Measurements from ENCODE around the gene IL18RAP. TPM values are rescaled to one million over a fixed set of nuclear protein-coding genes. Genes with fewer than 3 reads are reported as not detected.

IL18RAP gene
- not detected in 2 replicates for total RNA-seq (ENCODE audit: low replicate concordance)

DNA sequence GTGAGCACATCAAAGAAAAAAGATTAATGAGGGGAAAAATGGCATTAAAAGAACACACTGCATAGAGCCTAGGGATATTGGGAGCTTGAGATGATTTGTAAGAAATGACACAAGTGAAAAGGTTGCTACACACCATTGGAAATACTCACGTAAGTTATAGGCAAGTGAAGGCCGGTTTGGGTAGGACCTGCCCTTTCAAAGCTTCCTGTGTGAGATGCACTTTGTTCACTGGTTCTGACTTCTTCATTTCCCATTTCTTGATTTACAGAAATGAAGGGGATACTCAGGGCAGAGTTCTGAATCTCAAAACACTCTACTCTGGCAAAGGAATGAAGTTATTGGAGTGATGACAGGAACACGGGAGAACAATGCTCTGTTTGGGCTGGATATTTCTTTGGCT, at the start of gene IL18RAP:
Gene IL18RAP, plus strand, starts transcription at position 251 of the 400 bp plus-strand sequence. Its CDS starts 118 bp downstream, at position 369.
- Histone ChIP-seq H3K79me2 (ENCODE audit: low read depth) (no peaks in the 10 kb centered on the region), H3K4me1 (no peaks in the 10 kb centered on the region), H3F3A (ENCODE audit: low read depth) (no peaks in the 10 kb centered on the region), H3K9me3 (ENCODE audit: low read depth) (no peaks in the 10 kb centered on the region), H3K9ac (no peak within 1 kb of the TSS), H3K4me2 (no peak within 1 kb of the TSS), H3K27me3 (no peaks in the 10 kb centered on the region), H4K20me1 (ENCODE audit: low read depth) (no peaks in the 10 kb centered on the region), H3K36me3 (no peaks in the 10 kb centered on the region), H3K4me3 (no peak within 1 kb of the TSS), H2AFZ (replicated peaks) (no peak within 1 kb of the TSS), H3K27ac (no peak within 1 kb of the TSS)
- no peaks in the 10 kb centered on the region for H3K9me3 Mint-ChIP-seq
- H3K36me3 Mint-ChIP-seq, result no peaks in the 10 kb centered on the region
- TF ChIP-seq EZH2 (IDR thresholded peaks at IDR 0.05) (no peak), EZH2phosphoT487 (IDR thresholded peaks at IDR 0.05) (no peak)
- TF ChIP-seq, protein P1, sequence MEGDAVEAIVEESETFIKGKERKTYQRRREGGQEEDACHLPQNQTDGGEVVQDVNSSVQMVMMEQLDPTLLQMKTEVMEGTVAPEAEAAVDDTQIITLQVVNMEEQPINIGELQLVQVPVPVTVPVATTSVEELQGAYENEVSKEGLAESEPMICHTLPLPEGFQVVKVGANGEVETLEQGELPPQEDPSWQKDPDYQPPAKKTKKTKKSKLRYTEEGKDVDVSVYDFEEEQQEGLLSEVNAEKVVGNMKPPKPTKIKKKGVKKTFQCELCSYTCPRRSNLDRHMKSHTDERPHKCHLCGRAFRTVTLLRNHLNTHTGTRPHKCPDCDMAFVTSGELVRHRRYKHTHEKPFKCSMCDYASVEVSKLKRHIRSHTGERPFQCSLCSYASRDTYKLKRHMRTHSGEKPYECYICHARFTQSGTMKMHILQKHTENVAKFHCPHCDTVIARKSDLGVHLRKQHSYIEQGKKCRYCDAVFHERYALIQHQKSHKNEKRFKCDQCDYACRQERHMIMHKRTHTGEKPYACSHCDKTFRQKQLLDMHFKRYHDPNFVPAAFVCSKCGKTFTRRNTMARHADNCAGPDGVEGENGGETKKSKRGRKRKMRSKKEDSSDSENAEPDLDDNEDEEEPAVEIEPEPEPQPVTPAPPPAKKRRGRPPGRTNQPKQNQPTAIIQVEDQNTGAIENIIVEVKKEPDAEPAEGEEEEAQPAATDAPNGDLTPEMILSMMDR (IDR thresholded peaks at IDR 0.05), result no peak
- H3K4me1 Mint-ChIP-seq, result no peaks in the 10 kb centered on the region
- H3K4me3 Mint-ChIP-seq, result no peak within 1 kb of the TSS
- H3K27me3 Mint-ChIP-seq (ENCODE audit: insufficient read depth, low read depth), result peaks cover 5% of the 10 kb centered on the region
- no peak for DNase-seq (ENCODE audit: low spot score)
- no peak within 1 kb of the TSS for H3K27ac Mint-ChIP-seq

DNA sequence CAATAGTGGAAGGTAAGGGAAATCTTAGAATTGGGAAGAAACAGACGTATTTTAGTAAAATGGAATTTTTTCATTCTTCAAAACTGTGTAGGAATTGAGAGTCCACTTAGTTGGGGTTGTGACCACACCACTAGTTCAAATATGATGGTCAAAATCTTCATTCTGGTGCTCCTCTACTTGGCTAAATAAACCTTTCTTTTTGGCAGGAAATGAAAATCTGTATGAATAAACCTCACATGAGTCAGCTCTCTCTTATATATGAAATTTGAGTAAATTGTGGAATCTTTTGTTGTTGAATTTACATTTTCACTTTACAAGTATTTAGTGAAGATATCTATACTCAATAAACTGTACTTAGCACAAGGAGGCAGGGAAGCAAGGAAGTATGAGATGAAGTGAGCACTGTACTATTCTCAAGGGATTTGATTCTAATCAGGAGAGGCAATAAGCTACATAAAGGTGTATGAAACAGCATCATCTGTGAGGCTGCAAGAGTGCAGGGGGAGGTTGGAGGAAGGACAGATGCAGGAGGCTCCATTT, 46.8 kb upstream of the IL18RAP start:
- Histone ChIP-seq H3K36me3 (no peaks in the 10 kb centered on the region), H3K27me3 (no peaks in the 10 kb centered on the region), H3K9me3 (ENCODE audit: low read depth) (no peaks in the 10 kb centered on the region), H2AFZ (replicated peaks) (no peak overlapping the region), H3K79me2 (ENCODE audit: low read depth) (no peaks in the 10 kb centered on the region), H3K4me1 (no peaks in the 10 kb centered on the region), H3K9ac (no peak overlapping the region), H3K4me2 (no peak overlapping the region), H4K20me1 (ENCODE audit: low read depth) (no peaks in the 10 kb centered on the region), H3F3A (ENCODE audit: low read depth) (no peaks in the 10 kb centered on the region), H3K27ac (no peak overlapping the region), H3K4me3 (no peak overlapping the region)
- TF ChIP-seq EZH2 (IDR thresholded peaks at IDR 0.05), result no peak
- no peak for TF ChIP-seq EZH2phosphoT487 (IDR thresholded peaks at IDR 0.05)
- TF ChIP-seq, protein P1 (IDR thresholded peaks at IDR 0.05), result no peak
- no peak overlapping the region for H3K4me3 Mint-ChIP-seq
- H3K36me3 Mint-ChIP-seq, result no peaks in the 10 kb centered on the region
- H3K4me1 Mint-ChIP-seq, result no peaks in the 10 kb centered on the region
- H3K27me3 Mint-ChIP-seq (ENCODE audit: insufficient read depth, low read depth), result peaks cover 4% of the 10 kb centered on the region
- no peak overlapping the region for H3K27ac Mint-ChIP-seq
- no peaks in the 10 kb centered on the region for H3K9me3 Mint-ChIP-seq
- DNase-seq (ENCODE audit: low spot score), result no peak

GRCh38 chr2:102383722-102384121, 39.2 kb upstream of the IL18RAP start:
- H3K9me3 ChIP-seq (ENCODE audit: low read depth), result peaks cover 8% of the 10 kb centered on the region
- Mint-ChIP-seq H3K27me3 (ENCODE audit: insufficient read depth, low read depth) (peaks cover 2% of the 10 kb centered on the region), H3K4me3 (no peak overlapping the region), H3K27ac (no peak overlapping the region), H3K4me1 (no peaks in the 10 kb centered on the region), H3K36me3 (no peaks in the 10 kb centered on the region), H3K9me3 (peaks cover 10% of the 10 kb centered on the region)
- H3K27ac ChIP-seq, result no peak overlapping the region
- H3K4me1 ChIP-seq, result no peaks in the 10 kb centered on the region
- no peak overlapping the region for H3K9ac ChIP-seq
- no peaks in the 10 kb centered on the region for H3K79me2 ChIP-seq (ENCODE audit: low read depth)
- no peaks in the 10 kb centered on the region for H3F3A ChIP-seq (ENCODE audit: low read depth)
- H2AFZ ChIP-seq (replicated peaks), result no peak overlapping the region
- H3K4me3 ChIP-seq, result no peak overlapping the region
- H3K27me3 ChIP-seq, result no peaks in the 10 kb centered on the region
- no peak overlapping the region for H3K4me2 ChIP-seq
- no peak for TF ChIP-seq EZH2phosphoT487 (IDR thresholded peaks at IDR 0.05)
- TF ChIP-seq EZH2 (IDR thresholded peaks at IDR 0.05), result no peak
- TF ChIP-seq, protein P1 (IDR thresholded peaks at IDR 0.05), result no peak
- H3K36me3 ChIP-seq, result no peaks in the 10 kb centered on the region
- no peaks in the 10 kb centered on the region for H4K20me1 ChIP-seq (ENCODE audit: low read depth)
- no peak for DNase-seq (ENCODE audit: low spot score)

Data from neural progenitor cell (in vitro differentiated cells).